IMR-90 (cell line): ENCODE data around the gene ERCC3. TPM values are rescaled to one million over a fixed set of nuclear protein-coding genes. Genes with fewer than 3 reads are reported as not detected.

ENCODE experiments used
- ATAC-seq: fragments of 200-7000 bp; cut with Tn5 transposase; 2 replicates; pipeline ENCODE4 v1.9.1; 2020; ENCODE audit warnings: low read depth, mild to moderate bottlenecking, moderate library complexity
- BruUV-seq: library from RNA; stranded (reverse); fragments of 400-500 nt; replicated peaks from 2 replicates; lab custom pipeline; 2021; lab: Mats Ljungman, UMichigan
- CTCF ChIA-PET: fragments of 300-600 bp; formaldehyde crosslinking; extraction: SDS; loops from one replicate; lab custom pipeline; 2021; ENCODE audit warnings: antibody characterized with exemption; lab: Yijun Ruan, JAX
- POLR2A ChIA-PET: fragments of 300-600 bp; sonication (Branson Sonifier 250); formaldehyde crosslinking; loops from one replicate; lab custom pipeline; 2022; ENCODE audit warnings: antibody characterized with exemption; ENCODE audit not compliant: unreplicated experiment; lab: Charles Lee
- DNase-seq: peaks from one replicate; pipeline ENCODE4 v3.0.0; 2013
- H2AFZ ChIP-seq: replicated peaks from 2 replicates; pipeline ENCODE3; 2013; ENCODE audit warnings: low read length, mild to moderate bottlenecking; ENCODE audit not compliant: poor library complexity
- H2AK5ac ChIP-seq: 2 replicates; pipeline ENCODE4 v1.6.1; 2013; ENCODE audit warnings: low read depth, low read length, inconsistent platforms
- H2AK9ac ChIP-seq: replicated peaks from 2 replicates; pipeline ENCODE3; 2013; ENCODE audit warnings: mild to moderate bottlenecking, low read depth, low read length, moderate library complexity; ENCODE audit not compliant: poor library complexity
- H2BK120ac ChIP-seq: 2 replicates; pipeline ENCODE4 v1.6.1; 2013; ENCODE audit warnings: low read depth, low read length, inconsistent platforms
- H2BK15ac ChIP-seq: 3 replicates; pipeline ENCODE4 v1.6.1; 2013; ENCODE audit warnings: low read depth, low read length, inconsistent platforms
- H2BK20ac ChIP-seq: 2 replicates; pipeline ENCODE4 v1.6.1; 2013; ENCODE audit warnings: low read depth, mild to moderate bottlenecking, inconsistent platforms, low read length, moderate library complexity
- H2BK5ac ChIP-seq: 2 replicates; pipeline ENCODE4 v1.6.1; 2013; ENCODE audit warnings: mild to moderate bottlenecking, low read depth, low read length, inconsistent platforms; ENCODE audit not compliant: poor library complexity, severe bottlenecking
- H3K14ac ChIP-seq: replicated peaks from 2 replicates; pipeline ENCODE4 v1.6.1; 2013; ENCODE audit warnings: low read depth, low read length, inconsistent platforms
- H3K18ac ChIP-seq: 2 replicates; pipeline ENCODE4 v1.6.1; 2013; ENCODE audit warnings: low read depth, low read length, control low read depth
- H3K23ac ChIP-seq: 2 replicates; pipeline ENCODE4 v1.6.1; 2013; ENCODE audit warnings: low read depth, low read length, inconsistent platforms
- H3K27ac ChIP-seq: 2 replicates; pipeline ENCODE4 v1.5.1; 2013; ENCODE audit warnings: mild to moderate bottlenecking, control low read depth, low read length; ENCODE audit not compliant: insufficient read depth
- H3K27me3 ChIP-seq: 2 replicates; pipeline ENCODE4 v1.6.1; 2013; ENCODE audit warnings: low read length; ENCODE audit not compliant: control insufficient read depth, insufficient read depth
- H3K36me3 ChIP-seq: 2 replicates; pipeline ENCODE4 v1.6.1; 2013; ENCODE audit warnings: low read length, mixed read lengths; ENCODE audit not compliant: control insufficient read depth, insufficient read depth
- H3K4ac ChIP-seq: 2 replicates; pipeline ENCODE4 v1.6.1; 2013; ENCODE audit warnings: low read depth, low read length, inconsistent platforms
- H3K4me1 ChIP-seq: 2 replicates; pipeline ENCODE4 v1.6.1; 2013; ENCODE audit warnings: low read length, mixed read lengths; ENCODE audit not compliant: control insufficient read depth, insufficient read depth
- H3K4me2 ChIP-seq: 2 replicates; pipeline ENCODE4 v1.6.1; 2013; ENCODE audit warnings: low read depth, mild to moderate bottlenecking, control low read depth, low read length, moderate library complexity
- H3K4me3 ChIP-seq: 2 replicates; pipeline ENCODE4 v1.5.1; 2013; ENCODE audit warnings: low read depth, mild to moderate bottlenecking, control low read depth, low read length, moderate library complexity; ENCODE audit not compliant: insufficient read depth
- H3K56ac ChIP-seq: 2 replicates; pipeline ENCODE4 v1.6.1; 2013; ENCODE audit warnings: low read length, inconsistent platforms; ENCODE audit not compliant: insufficient read depth; ENCODE audit errors: extremely low read depth
- H3K79me1 ChIP-seq, 2 experiments: 2 replicates each; pipeline ENCODE4 v1.6.1; 2013; ENCODE audit warnings: low read length in 2 of 2, inconsistent platforms in 1 of 2, low read depth in 1 of 2
- H3K9ac ChIP-seq: 2 replicates; pipeline ENCODE4 v1.6.1; 2013; ENCODE audit warnings: low read depth, low read length, control low read depth
- H3K9me1 ChIP-seq: 2 replicates; pipeline ENCODE4 v1.6.1; 2013; ENCODE audit warnings: low read length, inconsistent platforms; ENCODE audit not compliant: insufficient read depth
- H3K9me3 ChIP-seq: 2 replicates; pipeline ENCODE4 v1.6.1; 2013; ENCODE audit warnings: low read length; ENCODE audit not compliant: control insufficient read depth, insufficient read depth
- H4K20me1 ChIP-seq: 2 replicates; pipeline ENCODE4 v1.6.1; 2013; ENCODE audit warnings: low read length, inconsistent platforms; ENCODE audit not compliant: insufficient read depth
- H4K5ac ChIP-seq: 2 replicates; pipeline ENCODE4 v1.6.1; 2013; ENCODE audit warnings: mild to moderate bottlenecking, low read depth, low read length, control low read depth
- H4K8ac ChIP-seq, 2 experiments: 2 replicates each; pipeline ENCODE4 v1.6.1; 2013; ENCODE audit warnings: low read depth in 2 of 2, low read length in 2 of 2, control low read depth in 1 of 2, inconsistent platforms in 1 of 2
- H4K91ac ChIP-seq: 2 replicates; pipeline ENCODE4 v1.6.1; 2013; ENCODE audit warnings: low read depth, low read length, inconsistent platforms; ENCODE audit not compliant: insufficient read depth
- BHLHE40 ChIP-seq: fragments of 150-350 bp; IDR thresholded peaks from 2 replicates; pipeline ENCODE4 v1.6.1; 2016; ENCODE audit warnings: mild to moderate bottlenecking, low read depth, low read length
- CEBPB ChIP-seq: IDR thresholded peaks from 2 replicates; pipeline ENCODE4 v1.6.1; 2012; ENCODE audit warnings: low read depth, low read length, improper control_type of control experiment
- CHD1 ChIP-seq: IDR thresholded peaks from 2 replicates; pipeline ENCODE4 v1.6.1; 2012; ENCODE audit warnings: low read depth, low read length, improper control_type of control experiment
- CTCF ChIP-seq: conservative IDR thresholded peaks from 2 replicates; pipeline ENCODE4 v1.5.1; 2012; ENCODE audit warnings: mild to moderate bottlenecking, low read depth, low read length, improper control_type of control experiment
- ELK1 ChIP-seq: fragments of 150-350 bp; IDR thresholded peaks from 2 replicates; pipeline ENCODE4 v1.6.1; 2016; ENCODE audit warnings: low read depth, mild to moderate bottlenecking, low read length, moderate library complexity, borderline replicate concordance
- FOS ChIP-seq: fragments of 150-350 bp; IDR thresholded peaks from 2 replicates; pipeline ENCODE4 v1.6.1; 2016; ENCODE audit warnings: low read depth, low read length
- MAFK ChIP-seq: IDR thresholded peaks from 2 replicates; pipeline ENCODE4 v1.6.1; 2012; ENCODE audit warnings: low read depth, low read length, improper control_type of control experiment
- MAZ ChIP-seq: IDR thresholded peaks from 2 replicates; pipeline ENCODE4 v1.6.1; 2012; ENCODE audit warnings: low read depth, mild to moderate bottlenecking, low read length, improper control_type of control experiment, moderate library complexity, borderline replicate concordance
- MXI1 ChIP-seq: IDR thresholded peaks from 2 replicates; pipeline ENCODE4 v1.6.1; 2012; ENCODE audit warnings: low read depth, mild to moderate bottlenecking, low read length, moderate library complexity, borderline replicate concordance
- NFE2L2 ChIP-seq: fragments of 150-350 bp; IDR thresholded peaks from 2 replicates; pipeline ENCODE4 v1.6.1; 2016; ENCODE audit warnings: low read depth, mild to moderate bottlenecking, low read length
- POLR2A ChIP-seq: IDR thresholded peaks from 2 replicates; pipeline ENCODE4 v1.6.1; 2012; ENCODE audit warnings: mild to moderate bottlenecking, low read depth, low read length
- RCOR1 ChIP-seq: IDR thresholded peaks from 2 replicates; pipeline ENCODE4 v1.6.1; 2012; ENCODE audit warnings: mild to moderate bottlenecking, low read length, improper control_type of control experiment; ENCODE audit not compliant: insufficient replicate concordance
- SMC3 ChIP-seq: fragments of 150-350 bp; IDR thresholded peaks from 2 replicates; pipeline ENCODE4 v1.6.1; 2016; ENCODE audit warnings: low read depth, mild to moderate bottlenecking, antibody characterized with exemption, low read length, moderate library complexity
- USF2 ChIP-seq: fragments of 150-350 bp; IDR thresholded peaks from 2 replicates; pipeline ENCODE4 v1.6.1; 2017; ENCODE audit warnings: mild to moderate bottlenecking, antibody characterized with exemption, low read length, low read depth
- WGBS, 2 experiments: methylation state at CpG; one replicate each; pipeline versions ENCODE4 v1.1.5 to v1.1.7; 2013; ENCODE audit warnings: missing lambda C conversion rate in 2 of 2; ENCODE audit not compliant: insufficient read length in 1 of 2; ENCODE audit errors: extremely low coverage in 2 of 2; 5-methylcytosine and 5-hydroxymethylcytosine counted together
- dilution Hi-C: fragments of 300-500 bp; cut with HindIII; formaldehyde crosslinking; loops from one replicate; pipeline ENCODE4 v1.14.3; 2018; ENCODE audit warnings: low sequenced_read_pairs; ENCODE audit not compliant: unreplicated experiment
- in situ Hi-C: fragments of 300-500 bp; cut with MboI; formaldehyde crosslinking; loops from 3 replicates; pipeline ENCODE4 v1.14.3; 2019; ENCODE audit warnings: low sequenced_read_pairs, inconsistent platforms, mixed read lengths
- intact Hi-C: fragments of 100-400 bp; cut with micrococcal nuclease; formaldehyde crosslinking; loops from 2 replicates; pipeline ENCODE4 v1.10.0; 2022
- polyA plus RNA-seq, 3 experiments: library from polyadenylated mRNA; depleted of rRNA; stranded (reverse); fragments of >200 nt; gene quantifications; 2 replicates each; pipeline ENCODE4 v1.2.3, GENCODE V29; 2012; ENCODE audit warnings: low replicate concordance in 1 of 3
- total RNA-seq: library from RNA; depleted of rRNA; stranded (reverse); fragments of >200 nt; gene quantifications from 2 replicates; pipeline ENCODE4 v1.2.3, GENCODE V29; 2012

ERCC3 gene
- total and polyA plus RNA-seq, 2 of the 4 experiments (the other 2 are of a cell fraction), result 43.2 to 52.0 TPM

- H4K20me1 ChIP-seq, result no peaks in the 10 kb centered on the region
- TF ChIP-seq MXI1 (no peak), SMC3 (no peak), BHLHE40 (no peak), NFE2L2 (no peak), ELK1 (no peak), MAFK (no peak), CEBPB (no peak), POLR2A (no peak), USF2 (no peak), FOS (no peak), CTCF (no peak), RCOR1 (no peak), MAZ (no peak), CHD1 (no peak)
- H3K27me3 ChIP-seq, result no peaks in the 10 kb centered on the region
- in situ Hi-C loops, result no loop called here
- no peaks in the 10 kb centered on the region for H3K4me1 ChIP-seq
- no peak overlapping the region for H3K18ac ChIP-seq
- DNase-seq, result no peak
- no peak overlapping the region for H4K91ac ChIP-seq
- no peak overlapping the region for H2AK9ac ChIP-seq
- ChIA-PET CTCF (no interaction called here), POLR2A (no interaction called here)
- no peak overlapping the region for H3K27ac ChIP-seq
- no peaks in the 10 kb centered on the region for H3K9me1 ChIP-seq
- no peak overlapping the region for H2BK20ac ChIP-seq
- peaks cover 20% of the 10 kb centered on the region for H3K36me3 ChIP-seq
- H3K79me1 ChIP-seq, result 0 out of 4 replicates have a peak, but pooled peaks cover 0 to 9% of the 10 kb centered on the region in 2 experiments
- no peak overlapping the region for H2AK5ac ChIP-seq
- no peak overlapping the region for H3K23ac ChIP-seq
- no peak overlapping the region for H2AFZ ChIP-seq
- no peak overlapping the region for H2BK5ac ChIP-seq
- ATAC-seq, result no peak
- WGBS, 2 experiments, result 100% methylated on average over 2 of the region's 7 CpGs; no CpG with 5 or more reads in 1 of the 2 experiments
- H3K4me2 ChIP-seq, result no peak overlapping the region
- no peak overlapping the region for H2BK15ac ChIP-seq
- no peak overlapping the region for H4K8ac ChIP-seq
- intact Hi-C loops, result no loop called here
- H4K5ac ChIP-seq, result no peak overlapping the region
- H3K14ac ChIP-seq, result no peak overlapping the region
- H3K56ac ChIP-seq, result no peak overlapping the region
- H3K9ac ChIP-seq, result no peak overlapping the region
- H3K9me3 ChIP-seq, result no peaks in the 10 kb centered on the region
- dilution Hi-C loops, result no loop called here
- no peak overlapping the region for H3K4ac ChIP-seq
- BruUV-seq, result no TSS peak
- H3K4me3 ChIP-seq, result no peak overlapping the region
- H2BK120ac ChIP-seq, result no peak overlapping the region
Observed at GRCh38 chr2:127308586-127309138, 14.7 kb upstream of the ERCC3 start.
